Small intestine (tissue), 7 donors: Measurements from ENCODE around the gene PAX7. TPM values are rescaled to one million over a fixed set of nuclear protein-coding genes. Genes with fewer than 3 reads are reported as not detected.

Experiments
- DNase-seq, 2 donors: peaks; one replicate each; pipeline versions ENCODE4 v3.0.0 to v3.0.0-alpha.2; 2013
- FAIRE-seq: peaks from 2 replicates; lab custom pipeline; 2012; peaks lifted over from hg19 to GRCh38; lab: Jason Lieb, UNC
- H3K27ac ChIP-seq, 3 donors: one replicate each; pipeline ENCODE4 v1.5.1; 2013; ENCODE audit warnings: low read length in 2 of 3, mild to moderate bottlenecking in 2 of 3, control low read depth in 1 of 3, inconsistent platforms in 1 of 3, low read depth in 1 of 3, moderate library complexity in 1 of 3
- H3K27me3 ChIP-seq, 3 donors: one replicate each; pipeline ENCODE4 v1.6.1; 2013; ENCODE audit warnings: low read length in 3 of 3, inconsistent platforms in 1 of 3; ENCODE audit not compliant: control insufficient read depth in 3 of 3, insufficient read depth in 3 of 3
- H3K36me3 ChIP-seq, 3 donors: one replicate each; pipeline ENCODE4 v1.6.1; 2013; ENCODE audit warnings: low read length in 3 of 3, inconsistent platforms in 1 of 3, low read depth in 1 of 3, mild to moderate bottlenecking in 1 of 3, moderate library complexity in 1 of 3; ENCODE audit not compliant: control insufficient read depth in 3 of 3, insufficient read depth in 2 of 3
- H3K4me1 ChIP-seq, 3 donors: one replicate each; pipeline ENCODE4 v1.6.1; 2013; ENCODE audit warnings: low read length in 2 of 3, inconsistent platforms in 1 of 3, low read depth in 1 of 3, mild to moderate bottlenecking in 1 of 3, moderate library complexity in 1 of 3; ENCODE audit not compliant: control insufficient read depth in 3 of 3, insufficient read depth in 2 of 3
- H3K4me3 ChIP-seq, 3 donors: one replicate each; pipeline ENCODE4 v1.5.1; 2013; ENCODE audit warnings: low read length in 3 of 3, control low read depth in 1 of 3, inconsistent platforms in 1 of 3, low read depth in 1 of 3, mild to moderate bottlenecking in 1 of 3, moderate library complexity in 1 of 3
- H3K9me3 ChIP-seq, 2 donors: one replicate each; pipeline ENCODE4 v1.6.1; 2013; ENCODE audit warnings: low read depth in 1 of 2, low read length in 1 of 2; ENCODE audit not compliant: control insufficient read depth in 2 of 2, insufficient read depth in 1 of 2
- WGBS, 3 donors: extraction: QIAGEN DNeasy Blood & Tissue Kit; methylation state at CpG; one replicate each; pipeline ENCODE4 v1.1.7; 2013; 5-methylcytosine and 5-hydroxymethylcytosine counted together
- polyA plus RNA-seq, 4 donors: library from polyadenylated mRNA; stranded (reverse) in 3 of 4; unstranded in 1 of 4; fragments of 200-250 nt in 3 of 4; fragments of 120-200 nt in 1 of 4; gene quantifications; one replicate each; pipeline versions ENCODE4 v1.2.1 to v1.2.3, GENCODE V29; 2013
- donor health status: healthy with polysubstance abuse.
- donor health status: control.
- donor health status: control.
- donor health status: Bipolar disorder and iron deficiency.
- donor health status: healthy.

Gene PAX7
- polyA plus RNA-seq, 4 donors: 0.01 to 0.15 TPM; not detected in 2

DNA sequence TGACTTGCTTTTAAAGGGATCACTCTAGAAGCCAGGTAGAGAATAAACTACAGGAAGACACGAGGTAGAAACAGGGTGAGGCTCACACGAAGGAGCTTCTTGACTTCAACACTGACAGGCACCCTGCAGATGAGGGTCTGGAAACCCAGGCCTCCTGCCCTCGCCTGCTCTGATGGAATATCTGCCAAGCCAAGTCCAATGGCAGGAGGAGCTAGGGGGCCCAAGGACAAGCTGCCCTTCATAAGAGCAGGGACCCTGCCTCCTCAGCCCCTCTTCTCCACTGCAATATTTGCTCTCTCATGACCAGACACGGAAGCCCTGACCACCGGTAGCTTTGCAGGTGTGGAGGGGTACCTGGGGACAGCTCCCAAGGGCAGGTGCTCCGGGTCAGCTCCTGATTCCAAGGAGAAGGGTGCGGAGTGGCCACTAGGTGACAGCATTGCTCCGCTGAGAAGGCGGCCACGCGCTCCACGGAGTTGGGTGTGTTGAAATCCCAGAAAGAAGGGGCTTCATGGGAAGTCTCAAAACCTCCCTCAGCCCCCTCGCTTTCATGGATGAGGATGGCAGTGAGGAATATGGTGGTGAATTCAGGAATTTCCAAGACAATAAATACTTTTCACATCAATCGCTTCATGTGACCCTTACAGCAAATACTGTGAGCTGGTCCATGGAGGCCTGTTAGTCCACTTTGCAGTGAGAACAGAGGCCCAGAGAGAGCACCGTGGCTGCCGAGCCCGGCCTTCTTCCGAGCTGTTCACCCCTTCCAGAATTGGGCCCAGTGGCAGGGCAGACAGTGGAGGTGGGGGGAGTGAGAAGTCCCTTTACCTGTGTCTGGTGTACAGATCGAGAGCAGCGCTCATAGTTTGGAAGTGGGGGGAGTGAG lies 33.2 kb upstream of the PAX7 start:
- FAIRE-seq (no peak), DNase-seq (peak; percentile 29 to 56)
- Histone ChIP-seq H3K27ac (no peak overlapping the region), H3K4me1 (no peaks in the 10 kb centered on the region), H3K9me3 (no peaks in the 10 kb centered on the region), H3K36me3 (no peaks in the 10 kb centered on the region), H3K27me3 (peaks cover 0 to 2% (median 0%) of the 10 kb centered on the region in 3 donors), H3K4me3 (no peak overlapping the region)
- 18 to 21% (median 19%) methylated on average over 20 of the region's 20 CpGs for WGBS, 3 donors

GRCh38 chr1:18599086-18599485 lies 31.6 kb upstream of the PAX7 start:
- WGBS, 3 donors: 10 to 29% (median 14%) methylated on average over 12 of the region's 12 CpGs
- H3K27me3 ChIP-seq: peaks cover 0 to 2% (median 0%) of the 10 kb centered on the region in 3 donors
- no peak for DNase-seq

GRCh38 chr1:18599704-18600103 lies 30.9 kb upstream of the PAX7 start:
- no peaks in the 10 kb centered on the region for H3K9me3 ChIP-seq
- H3K4me3 ChIP-seq: no peak overlapping the region
- WGBS, 3 donors: 31 to 60% (median 34%) methylated on average over 9 of the region's 9 CpGs
- H3K27me3 ChIP-seq: peaks cover 0 to 2% (median 0%) of the 10 kb centered on the region in 3 donors
- H3K36me3 ChIP-seq: no peaks in the 10 kb centered on the region
- no peak for DNase-seq
- no peaks in the 10 kb centered on the region for H3K4me1 ChIP-seq
- no peak overlapping the region for H3K27ac ChIP-seq
- FAIRE-seq: no peak

More at GRCh38 chr1:18599086-18599485, 31.6 kb upstream of the PAX7 start:
- H3K4me1 ChIP-seq: no peaks in the 10 kb centered on the region
- no peak overlapping the region for H3K4me3 ChIP-seq
- H3K27ac ChIP-seq: no peak overlapping the region
- H3K36me3 ChIP-seq: no peaks in the 10 kb centered on the region
- no peak for FAIRE-seq
- no peaks in the 10 kb centered on the region for H3K9me3 ChIP-seq

GRCh38 chr1:18602533-18603211 lies 28.0 kb upstream of the PAX7 start:
- H3K9me3 ChIP-seq: no peaks in the 10 kb centered on the region
- DNase-seq (no peak), FAIRE-seq (no peak)
- H3K4me3 ChIP-seq: no peak overlapping the region
- H3K36me3 ChIP-seq: no peaks in the 10 kb centered on the region
- H3K27me3 ChIP-seq: peaks cover 0 to 2% (median 0%) of the 10 kb centered on the region in 3 donors
- no peak overlapping the region for H3K27ac ChIP-seq
- 48 to 62% (median 52%) methylated on average over 5 of the region's 5 CpGs for WGBS, 3 donors
- H3K4me1 ChIP-seq: no peaks in the 10 kb centered on the region

DNA sequence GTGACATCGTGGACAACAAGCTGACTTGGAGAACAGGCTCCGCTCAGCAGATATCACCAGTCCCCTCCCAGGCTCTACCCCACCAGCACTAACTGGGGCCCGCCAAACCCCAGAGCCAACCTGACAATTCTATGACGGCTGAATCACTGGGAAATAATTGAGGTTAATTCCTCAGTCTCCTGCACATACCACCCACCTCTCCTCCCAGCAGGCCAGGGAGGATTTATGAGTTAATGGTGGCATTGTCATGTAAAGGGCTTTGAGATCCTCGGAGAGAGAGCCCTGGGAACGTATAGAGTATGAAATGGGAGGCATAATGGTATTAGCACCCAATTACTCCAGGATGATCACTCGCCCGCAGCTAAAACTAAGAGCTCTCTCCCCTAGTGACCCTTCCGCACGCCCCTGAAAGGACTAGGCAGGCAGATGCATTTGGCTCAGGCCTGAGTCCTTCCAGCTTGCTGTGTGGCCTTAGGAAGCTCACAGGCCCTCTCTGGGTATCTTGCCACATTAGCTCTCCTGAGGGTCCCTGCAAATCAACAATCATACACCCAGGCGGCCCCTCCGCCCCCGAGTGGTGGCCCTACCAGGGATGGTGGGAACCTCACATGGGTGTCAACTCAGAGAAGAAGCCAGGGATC lies 27.3 kb upstream of the PAX7 start:
- Histone ChIP-seq H3K9me3 (no peaks in the 10 kb centered on the region), H3K27me3 (peaks cover 0 to 2% (median 0%) of the 10 kb centered on the region in 3 donors), H3K4me3 (no peak overlapping the region), H3K36me3 (no peaks in the 10 kb centered on the region), H3K27ac (no peak overlapping the region), H3K4me1 (no peaks in the 10 kb centered on the region)
- WGBS, 3 donors: 53 to 56% (median 55%) methylated on average over 13 of the region's 13 CpGs
- DNase-seq (no peak), FAIRE-seq (no peak)

- Histone ChIP-seq H3K27ac (no peak overlapping the region), H3K4me1 (no peaks in the 10 kb centered on the region), H3K36me3 (no peaks in the 10 kb centered on the region), H3K4me3 (no peak overlapping the region), H3K27me3 (peaks cover 0 to 8% (median 6%) of the 10 kb centered on the region in 3 donors), H3K9me3 (no peaks in the 10 kb centered on the region)
- 60 to 67% (median 62%) methylated on average over 19 of the region's 19 CpGs for WGBS, 3 donors
- FAIRE-seq (no peak), DNase-seq (no peak)
Measured at GRCh38 chr1:18606443-18607288, 24.0 kb upstream of the PAX7 start.

DNA sequence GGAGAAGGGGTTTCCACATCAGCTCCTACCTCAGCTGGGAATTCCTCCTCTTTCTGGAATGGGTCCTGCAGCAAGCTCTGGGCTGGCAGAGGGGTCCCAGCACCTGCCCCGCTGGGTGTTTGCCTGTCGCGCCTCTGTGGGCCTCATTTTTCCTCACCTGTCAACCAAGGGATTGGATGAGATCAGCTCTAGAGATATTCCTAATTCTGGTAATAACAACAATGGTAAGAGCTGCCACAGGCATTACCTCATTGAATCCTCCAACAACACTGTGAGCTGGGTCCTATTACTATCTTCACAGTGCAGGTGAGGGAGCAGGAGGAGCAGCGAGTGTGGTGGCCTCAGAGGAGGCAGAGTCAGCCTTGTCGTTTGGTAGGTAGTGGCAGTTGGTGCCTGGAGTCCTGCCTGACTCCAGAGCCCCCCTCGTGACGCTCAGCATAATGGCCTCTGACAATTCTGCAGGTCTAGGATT lies 23.3 kb upstream of the PAX7 start:
- no peaks in the 10 kb centered on the region for H3K36me3 ChIP-seq
- FAIRE-seq (no peak), DNase-seq (no peak)
- H3K27ac ChIP-seq: no peak overlapping the region
- no peaks in the 10 kb centered on the region for H3K4me1 ChIP-seq
- peaks cover 0 to 13% (median 6%) of the 10 kb centered on the region in 3 donors for H3K27me3 ChIP-seq
- H3K9me3 ChIP-seq: no peaks in the 10 kb centered on the region
- H3K4me3 ChIP-seq: no peak overlapping the region
- 47 to 68% (median 62%) methylated on average over 7 of the region's 7 CpGs for WGBS, 3 donors
